ENCODE measurements around the gene DUSP28. TPM values are rescaled to one million over a fixed set of nuclear protein-coding genes. Genes with fewer than 3 reads are reported as not detected.

The DUSP28 gene
- total and polyA plus RNA-seq, 9 donors = 2.7 to 9.9 (median 4.3) TPM

DNA sequence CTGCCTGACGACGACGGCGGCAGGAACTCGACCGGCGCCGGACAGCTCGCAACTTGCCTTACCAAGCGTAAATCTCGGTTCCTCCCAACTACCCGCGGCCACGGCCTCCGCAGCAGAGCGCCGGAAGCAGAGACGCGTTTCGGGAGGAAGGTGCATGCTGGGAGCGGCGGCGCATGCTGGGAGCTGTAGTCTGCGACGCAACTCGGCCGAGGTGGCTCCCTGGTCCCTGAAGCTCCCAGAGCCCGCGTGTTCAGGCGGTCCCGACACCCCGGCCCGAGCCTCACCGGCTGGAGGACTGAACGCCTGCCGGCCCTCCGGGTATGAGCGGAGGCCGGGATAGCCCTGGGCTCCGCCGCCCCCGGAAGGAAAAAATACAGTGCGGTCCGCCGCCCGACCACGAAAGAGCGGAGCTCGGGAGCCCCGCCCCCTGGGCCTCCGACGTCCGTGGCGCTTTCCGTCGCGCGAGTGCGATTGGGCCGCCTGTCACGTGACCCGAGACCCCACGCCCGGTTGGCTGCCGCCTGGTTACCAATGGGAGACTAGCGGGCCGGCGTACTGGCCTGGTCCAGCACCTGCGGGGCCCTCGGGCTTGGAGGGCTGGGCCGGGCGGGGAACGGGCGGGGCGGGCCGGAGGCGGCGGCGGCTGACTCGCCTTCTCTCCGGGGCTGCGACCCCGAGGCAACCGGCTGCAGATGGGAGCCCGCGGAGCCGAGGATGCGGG is 26.2 kb downstream of the DUSP28 start, which contains the start of gene CAPN10:
Gene CAPN10, plus strand, starts transcription at position 537 of the 721 bp plus-strand sequence. Its CDS starts 178 bp downstream, at position 715.
- H3K27me3 ChIP-seq = no peaks in the 10 kb centered on the region
- WGBS, 3 donors = 0 to 1% (median 0%) methylated on average over 61 to 88 of the region's 88 CpGs
- peak; percentile 97 to 98 (median 97) for DNase-seq
- H3K36me3 ChIP-seq = no peaks in the 10 kb centered on the region
- intact Hi-C loops (cut with DNase I) = no loop called here
- H3K9me3 ChIP-seq = no peaks in the 10 kb centered on the region
- H3K27ac ChIP-seq = peak within 1 kb of the TSS; percentile 93 to 95
- peak; percentile 44 for TF ChIP-seq POLR2A (IDR thresholded peaks at IDR 0.05)
- no peak for TF ChIP-seq EP300 (IDR thresholded peaks at IDR 0.05)
- TF ChIP-seq, protein P1, sequence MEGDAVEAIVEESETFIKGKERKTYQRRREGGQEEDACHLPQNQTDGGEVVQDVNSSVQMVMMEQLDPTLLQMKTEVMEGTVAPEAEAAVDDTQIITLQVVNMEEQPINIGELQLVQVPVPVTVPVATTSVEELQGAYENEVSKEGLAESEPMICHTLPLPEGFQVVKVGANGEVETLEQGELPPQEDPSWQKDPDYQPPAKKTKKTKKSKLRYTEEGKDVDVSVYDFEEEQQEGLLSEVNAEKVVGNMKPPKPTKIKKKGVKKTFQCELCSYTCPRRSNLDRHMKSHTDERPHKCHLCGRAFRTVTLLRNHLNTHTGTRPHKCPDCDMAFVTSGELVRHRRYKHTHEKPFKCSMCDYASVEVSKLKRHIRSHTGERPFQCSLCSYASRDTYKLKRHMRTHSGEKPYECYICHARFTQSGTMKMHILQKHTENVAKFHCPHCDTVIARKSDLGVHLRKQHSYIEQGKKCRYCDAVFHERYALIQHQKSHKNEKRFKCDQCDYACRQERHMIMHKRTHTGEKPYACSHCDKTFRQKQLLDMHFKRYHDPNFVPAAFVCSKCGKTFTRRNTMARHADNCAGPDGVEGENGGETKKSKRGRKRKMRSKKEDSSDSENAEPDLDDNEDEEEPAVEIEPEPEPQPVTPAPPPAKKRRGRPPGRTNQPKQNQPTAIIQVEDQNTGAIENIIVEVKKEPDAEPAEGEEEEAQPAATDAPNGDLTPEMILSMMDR (IDR thresholded peaks at IDR 0.05) = no peak
- peak within 1 kb of the TSS; percentile 84 for H3K4me3 ChIP-seq
- peaks cover 21% of the 10 kb centered on the region for H3K4me1 ChIP-seq (ENCODE audit: insufficient read depth)

DNA sequence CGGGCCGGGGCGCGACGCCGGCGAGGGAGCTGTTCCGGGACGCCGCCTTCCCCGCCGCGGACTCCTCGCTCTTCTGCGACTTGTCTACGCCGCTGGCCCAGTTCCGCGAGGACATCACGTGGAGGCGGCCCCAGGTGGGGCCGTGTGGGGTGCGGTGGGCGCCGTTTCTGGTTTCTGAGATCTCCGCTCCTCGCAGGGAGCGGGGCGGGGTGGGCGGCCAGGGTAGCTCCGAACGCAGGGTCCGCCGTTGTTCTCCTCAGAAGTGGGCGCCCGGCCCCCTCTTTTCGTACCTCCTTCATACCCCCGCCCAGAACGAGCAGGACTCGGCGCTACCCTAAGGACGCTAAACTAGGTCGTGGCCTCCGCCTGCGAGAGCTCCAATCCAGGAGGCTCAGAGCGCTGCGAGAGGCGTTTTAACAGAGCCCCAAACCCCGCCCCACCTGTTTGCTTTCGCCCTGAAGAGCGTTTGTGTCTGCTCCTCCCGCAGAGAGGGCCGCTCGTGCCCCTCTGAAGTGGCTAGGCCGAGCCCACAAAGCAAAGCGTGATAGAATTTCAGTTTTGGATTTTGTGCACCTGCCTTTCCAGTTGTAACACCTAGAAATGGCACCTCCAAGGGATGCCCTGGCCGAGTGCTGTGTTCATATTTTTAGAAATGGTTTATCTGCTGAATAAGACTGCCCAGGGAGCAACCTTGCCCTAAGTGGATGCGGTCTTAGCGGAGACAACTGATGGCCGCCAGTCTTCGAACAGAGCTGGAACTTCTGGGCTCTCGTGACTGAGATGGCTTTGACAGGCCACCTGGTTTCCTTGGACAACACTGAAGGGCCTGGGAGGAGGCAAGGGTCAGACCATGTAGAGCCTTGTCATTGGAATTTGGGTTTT is 27.0 kb downstream of the DUSP28 start:
- Histone ChIP-seq H3K27me3 (no peaks in the 10 kb centered on the region), H3K4me3 (peak overlapping the region; percentile 84), H3K9me3 (no peaks in the 10 kb centered on the region), H3K27ac (peak overlapping the region in 1 of 2 donors; percentile 95), H3K4me1 (ENCODE audit: insufficient read depth) (peaks cover 21% of the 10 kb centered on the region), H3K36me3 (no peaks in the 10 kb centered on the region)
- intact Hi-C loops (cut with DNase I) = no loop called here
- DNase-seq = peak in 3 of 5 donors; percentile 21 to 51 (median 30)
- TF ChIP-seq, protein P1 (IDR thresholded peaks at IDR 0.05) = no peak
- TF ChIP-seq POLR2A (IDR thresholded peaks at IDR 0.05) = no peak
- no peak for TF ChIP-seq EP300 (IDR thresholded peaks at IDR 0.05)
- WGBS, 3 donors = 2 to 5% (median 2%) methylated on average over 36 to 62 of the region's 62 CpGs

DNA sequence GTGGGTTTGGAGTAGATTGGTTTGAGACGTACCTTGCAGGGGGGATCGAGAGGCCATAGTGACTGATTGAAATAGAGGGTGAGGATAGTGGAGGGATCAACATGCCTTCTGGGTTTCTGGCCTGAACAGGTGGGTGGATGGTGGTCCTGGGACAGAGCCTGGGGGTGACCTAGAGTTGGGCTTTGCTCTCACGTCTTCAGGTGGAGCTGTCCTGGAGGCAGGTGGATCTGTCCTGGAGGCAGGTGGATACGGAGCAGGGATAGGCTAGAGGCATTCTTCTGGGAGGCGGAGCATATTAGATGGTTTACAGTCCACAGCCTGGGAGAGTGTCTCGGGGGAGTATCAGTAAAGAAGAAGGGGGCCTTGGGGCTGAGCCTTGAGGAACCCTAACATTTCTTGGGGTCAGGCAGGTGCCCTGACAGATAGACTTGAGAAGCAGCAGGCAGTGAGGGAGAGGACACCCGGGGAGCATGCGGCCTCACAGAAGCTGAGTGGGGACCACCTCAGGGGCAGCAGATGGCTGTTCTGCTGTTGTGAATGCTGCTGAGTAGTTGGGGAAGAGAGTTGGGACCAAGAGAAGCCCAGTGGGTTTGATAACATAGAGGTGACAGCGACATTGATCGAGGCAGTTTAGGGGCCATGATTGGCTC is 28.0 kb downstream of the DUSP28 start:
- 72 to 79% (median 72%) methylated on average over 10 of the region's 10 CpGs for WGBS, 3 donors
- TF ChIP-seq, protein P1 (IDR thresholded peaks at IDR 0.05) = no peak
- TF ChIP-seq EP300 (IDR thresholded peaks at IDR 0.05) (no peak), POLR2A (IDR thresholded peaks at IDR 0.05) (no peak)
- Histone ChIP-seq H3K36me3 (no peaks in the 10 kb centered on the region), H3K27ac (no peak overlapping the region), H3K9me3 (no peaks in the 10 kb centered on the region), H3K4me3 (no peak overlapping the region), H3K4me1 (ENCODE audit: insufficient read depth) (peaks cover 21% of the 10 kb centered on the region), H3K27me3 (no peaks in the 10 kb centered on the region)
- peak in 2 of 5 donors; percentile 14 to 31 for DNase-seq
- intact Hi-C loops (cut with DNase I) = no loop called here

DNA sequence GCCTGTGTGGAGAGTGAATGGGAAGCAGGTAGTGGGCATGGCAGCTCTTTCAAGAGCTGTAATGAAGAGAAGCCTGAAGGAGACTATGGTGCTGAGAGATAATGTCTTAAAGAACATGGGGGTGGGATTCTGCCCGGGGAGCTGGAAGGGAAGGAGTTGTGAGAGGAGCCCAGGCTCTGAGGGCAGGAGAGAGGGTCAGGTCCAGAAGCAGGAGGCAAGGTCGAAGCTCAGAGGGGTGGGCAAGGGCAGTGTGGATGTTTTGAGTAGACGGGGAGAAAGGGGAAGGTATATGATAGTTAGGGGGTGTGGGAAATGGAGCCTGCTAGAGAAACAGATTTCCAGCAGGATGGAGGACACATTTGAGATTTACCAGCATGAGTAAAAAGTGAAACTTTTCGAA is 28.5 kb downstream of the DUSP28 start:
- peak in 1 of 5 donors; percentile 19 for DNase-seq
- Histone ChIP-seq H3K9me3 (no peaks in the 10 kb centered on the region), H3K27ac (no peak overlapping the region), H3K4me3 (no peak overlapping the region), H3K27me3 (no peaks in the 10 kb centered on the region), H3K36me3 (no peaks in the 10 kb centered on the region), H3K4me1 (ENCODE audit: insufficient read depth) (peaks cover 21% of the 10 kb centered on the region)
- TF ChIP-seq, protein P1 (IDR thresholded peaks at IDR 0.05) = no peak
- TF ChIP-seq EP300 (IDR thresholded peaks at IDR 0.05) (no peak), POLR2A (IDR thresholded peaks at IDR 0.05) (no peak)
- intact Hi-C loops (cut with DNase I) = no loop called here
- 69 to 85% (median 83%) methylated on average over 4 of the region's 4 CpGs for WGBS, 3 donors

All from ovary (tissue), 9 donors.